Small intestine (tissue), 7 donors: ENCODE data around the gene RANBP1. TPM values are rescaled to one million over a fixed set of nuclear protein-coding genes. Genes with fewer than 3 reads are reported as not detected.
A peak's percentile ranks its signal among the peaks of the same experiment; 100 is the strongest.

Source experiments
- DNase-seq, 2 donors: peaks; one replicate each; pipeline versions ENCODE4 v3.0.0 to v3.0.0-alpha.2; 2013
- FAIRE-seq: peaks from 2 replicates; lab custom pipeline; 2012; peaks lifted over from hg19 to GRCh38; lab: Jason Lieb, UNC
- H3K27ac ChIP-seq, 3 donors: one replicate each; pipeline ENCODE4 v1.5.1; 2013; ENCODE audit warnings: low read length in 2 of 3, mild to moderate bottlenecking in 2 of 3, control low read depth in 1 of 3, inconsistent platforms in 1 of 3, low read depth in 1 of 3, moderate library complexity in 1 of 3
- H3K27me3 ChIP-seq, 3 donors: one replicate each; pipeline ENCODE4 v1.6.1; 2013; ENCODE audit warnings: low read length in 3 of 3, inconsistent platforms in 1 of 3; ENCODE audit not compliant: control insufficient read depth in 3 of 3, insufficient read depth in 3 of 3
- H3K36me3 ChIP-seq, 3 donors: one replicate each; pipeline ENCODE4 v1.6.1; 2013; ENCODE audit warnings: low read length in 3 of 3, inconsistent platforms in 1 of 3, low read depth in 1 of 3, mild to moderate bottlenecking in 1 of 3, moderate library complexity in 1 of 3; ENCODE audit not compliant: control insufficient read depth in 3 of 3, insufficient read depth in 2 of 3
- H3K4me1 ChIP-seq, 3 donors: one replicate each; pipeline ENCODE4 v1.6.1; 2013; ENCODE audit warnings: low read length in 2 of 3, inconsistent platforms in 1 of 3, low read depth in 1 of 3, mild to moderate bottlenecking in 1 of 3, moderate library complexity in 1 of 3; ENCODE audit not compliant: control insufficient read depth in 3 of 3, insufficient read depth in 2 of 3
- H3K4me3 ChIP-seq, 3 donors: one replicate each; pipeline ENCODE4 v1.5.1; 2013; ENCODE audit warnings: low read length in 3 of 3, control low read depth in 1 of 3, inconsistent platforms in 1 of 3, low read depth in 1 of 3, mild to moderate bottlenecking in 1 of 3, moderate library complexity in 1 of 3
- H3K9me3 ChIP-seq, 2 donors: one replicate each; pipeline ENCODE4 v1.6.1; 2013; ENCODE audit warnings: low read depth in 1 of 2, low read length in 1 of 2; ENCODE audit not compliant: control insufficient read depth in 2 of 2, insufficient read depth in 1 of 2
- WGBS, 3 donors: extraction: QIAGEN DNeasy Blood & Tissue Kit; methylation state at CpG; one replicate each; pipeline ENCODE4 v1.1.7; 2013; 5-methylcytosine and 5-hydroxymethylcytosine counted together
- polyA plus RNA-seq, 4 donors: library from polyadenylated mRNA; stranded (reverse) in 3 of 4; unstranded in 1 of 4; fragments of 200-250 nt in 3 of 4; fragments of 120-200 nt in 1 of 4; gene quantifications; one replicate each; pipeline versions ENCODE4 v1.2.1 to v1.2.3, GENCODE V29; 2013
- donor health status: healthy with polysubstance abuse.
- donor health status: control.
- donor health status: control.
- donor health status: Bipolar disorder and iron deficiency.
- donor health status: healthy.

The RANBP1 gene
- polyA plus RNA-seq, 4 donors = 61.5 to 184 (median 103) TPM

DNA sequence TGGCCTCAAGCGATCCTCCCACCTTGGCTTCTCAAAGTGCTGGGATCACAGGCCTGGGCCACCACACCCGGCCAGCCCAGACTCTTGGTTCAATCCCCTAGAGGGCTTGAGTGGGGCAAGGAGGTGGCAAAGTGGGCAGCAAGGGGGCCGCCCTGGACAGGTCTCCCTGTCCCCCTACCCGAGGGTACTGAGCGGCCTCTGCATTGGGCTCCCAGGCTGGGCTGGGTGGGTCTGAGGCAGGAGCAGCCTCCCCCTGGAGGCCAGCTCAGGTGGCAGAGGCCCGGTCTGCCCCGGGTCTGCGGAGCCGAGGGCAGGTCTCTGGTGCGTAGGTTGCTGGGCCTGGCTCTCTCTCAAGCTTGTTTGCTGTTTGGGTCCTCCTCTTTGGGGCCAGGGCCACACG, 57.3 kb downstream of the RANBP1 start:
- H3K9me3 ChIP-seq = no peaks in the 10 kb centered on the region
- H3K4me3 ChIP-seq = no peak overlapping the region
- DNase-seq (no peak), FAIRE-seq (no peak)
- H3K27me3 ChIP-seq = no peaks in the 10 kb centered on the region
- WGBS, 3 donors = 80 to 85% (median 83%) methylated on average over 11 of the region's 11 CpGs
- no peak overlapping the region for H3K27ac ChIP-seq
- peaks cover 0 to 22% (median 0%) of the 10 kb centered on the region in 3 donors for H3K4me1 ChIP-seq
- H3K36me3 ChIP-seq = no peaks in the 10 kb centered on the region

GRCh38 chr22:20173772-20174171, 57.9 kb downstream of the RANBP1 start:
- FAIRE-seq (no peak), DNase-seq (no peak)
- H3K36me3 ChIP-seq = no peaks in the 10 kb centered on the region
- H3K4me1 ChIP-seq = peaks cover 0 to 22% (median 0%) of the 10 kb centered on the region in 3 donors
- H3K27me3 ChIP-seq = no peaks in the 10 kb centered on the region
- no peak overlapping the region for H3K4me3 ChIP-seq
- WGBS, 3 donors = 54 to 82% (median 74%) methylated on average over 10 of the region's 10 CpGs
- H3K9me3 ChIP-seq = no peaks in the 10 kb centered on the region
- H3K27ac ChIP-seq = no peak overlapping the region

DNA sequence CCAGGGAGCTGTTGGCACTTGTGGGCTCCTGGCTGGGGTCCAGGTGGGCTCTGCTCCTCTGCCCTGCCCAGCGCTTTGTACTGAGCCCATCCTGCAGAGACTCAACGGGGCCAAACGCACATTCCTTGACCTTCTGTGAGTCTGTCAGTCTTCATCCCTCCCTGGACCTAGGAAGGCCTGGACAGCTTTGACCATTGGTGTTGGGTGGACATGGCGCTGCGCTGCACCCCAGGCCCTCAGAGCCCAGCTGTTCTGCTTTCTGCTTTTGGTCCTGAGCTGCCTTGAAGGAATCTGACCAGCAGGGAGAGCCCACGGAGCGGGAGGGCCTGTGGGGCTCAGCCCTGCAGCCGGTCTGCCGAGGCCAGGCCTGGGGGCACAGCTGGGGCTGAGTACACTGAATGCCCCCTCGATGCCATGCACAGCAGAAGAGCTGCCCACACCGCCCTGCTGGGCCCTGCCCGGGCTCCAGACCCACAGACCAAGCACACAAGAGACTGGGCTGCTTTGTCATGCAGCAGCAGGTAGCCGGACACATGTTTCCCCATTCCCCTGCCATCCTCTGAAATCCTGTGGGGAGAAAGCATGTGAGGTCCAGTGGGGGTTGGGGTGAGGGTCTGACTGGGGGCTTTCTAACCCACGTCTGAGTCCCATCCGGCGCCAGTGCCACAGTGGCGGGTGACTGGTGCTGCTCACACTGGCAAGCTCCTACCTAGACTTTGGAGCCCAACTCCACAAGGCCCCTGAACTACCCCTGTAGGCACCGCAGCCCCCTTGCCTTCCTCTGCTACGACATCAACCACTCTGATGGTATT, 59.1 kb downstream of the RANBP1 start:
- Histone ChIP-seq H3K27ac (no peak overlapping the region), H3K4me1 (peaks cover 0 to 25% (median 0%) of the 10 kb centered on the region in 3 donors), H3K36me3 (no peaks in the 10 kb centered on the region), H3K4me3 (no peak overlapping the region), H3K9me3 (no peaks in the 10 kb centered on the region), H3K27me3 (no peaks in the 10 kb centered on the region)
- DNase-seq (peak; percentile 39 to 48), FAIRE-seq (no peak)
- 63 to 79% (median 70%) methylated on average over 19 of the region's 19 CpGs for WGBS, 3 donors

GRCh38 chr22:20175597-20175900, 59.6 kb downstream of the RANBP1 start:
- FAIRE-seq = no peak
- Histone ChIP-seq H3K4me1 (peaks cover 0 to 31% (median 0%) of the 10 kb centered on the region in 3 donors), H3K9me3 (no peaks in the 10 kb centered on the region), H3K27me3 (no peaks in the 10 kb centered on the region), H3K36me3 (no peaks in the 10 kb centered on the region), H3K27ac (no peak overlapping the region), H3K4me3 (no peak overlapping the region)
- DNase-seq = no peak
- 44 to 63% (median 47%) methylated on average over 12 of the region's 12 CpGs for WGBS, 3 donors

GRCh38 chr22:20176421-20177085, 60.6 kb downstream of the RANBP1 start:
- H3K4me1 ChIP-seq = peaks cover 0 to 41% (median 1%) of the 10 kb centered on the region in 3 donors
- no peak overlapping the region for H3K27ac ChIP-seq
- H3K27me3 ChIP-seq = no peaks in the 10 kb centered on the region
- DNase-seq (no peak), FAIRE-seq (no peak)
- WGBS, 3 donors = 28 to 61% (median 47%) methylated on average over 17 of the region's 17 CpGs
- H3K9me3 ChIP-seq = no peaks in the 10 kb centered on the region
- H3K4me3 ChIP-seq = no peak overlapping the region
- H3K36me3 ChIP-seq = peaks cover 0 to 2% (median 0%) of the 10 kb centered on the region in 3 donors

Other genes with a start within 250 kb of the RANBP1 start
- gene COMT, start 174.3 kb upstream of the RANBP1 start, polyA plus RNA-seq = 100 to 1,000 TPM in 3 of 4 donors, 10 to 100 TPM in 1; 57.8 to 236 (median 135) TPM
- 10 to 100 TPM; 16.8 to 43.8 (median 29.5) TPM for gene TXNRD2, start 174.3 kb upstream of the RANBP1 start, polyA plus RNA-seq
- gene ARVCF, start 99.3 kb upstream of the RANBP1 start, polyA plus RNA-seq = 10 to 100 TPM in 2 of 4 donors, 1 to 10 TPM in 2; 2.2 to 17.9 (median 7.3) TPM
- gene TANGO2, start 95.0 kb upstream of the RANBP1 start, polyA plus RNA-seq = 10 to 100 TPM; 16.5 to 23.3 (median 20.9) TPM
- gene DGCR8, start 35.9 kb upstream of the RANBP1 start, polyA plus RNA-seq = 10 to 100 TPM; 17.0 to 31.0 (median 17.7) TPM
- gene TRMT2A, start 1.1 kb downstream of the RANBP1 start, polyA plus RNA-seq = 10 to 100 TPM; 30.5 to 49.3 (median 37.2) TPM
- 10 to 100 TPM in 3 of 4 donors, 1 to 10 TPM in 1; 3.8 to 33.5 (median 14.3) TPM for gene ZDHHC8, start 15.7 kb downstream of the RANBP1 start, polyA plus RNA-seq
- 1 to 10 TPM in 2 of 4 donors, not detected in 2; 1.2 to 1.6 TPM for gene CCDC188, start 35.0 kb downstream of the RANBP1 start, polyA plus RNA-seq
- gene RTN4R, start 152.2 kb downstream of the RANBP1 start, polyA plus RNA-seq = 10 to 100 TPM in 1 of 4 donors, 1 to 10 TPM in 3; 2.9 to 25.7 (median 4.4) TPM
- 10 to 100 TPM; 47.2 to 80.1 (median 53.8) TPM for gene DGCR6L, start 204.0 kb downstream of the RANBP1 start, polyA plus RNA-seq